Adrenal gland (tissue), 12 donors: Measurements from ENCODE around the gene AKR1C8. TPM values are rescaled to one million over a fixed set of nuclear protein-coding genes. Genes with fewer than 3 reads are reported as not detected.
"Not testable (repeated sequence)": the region's sequence is repeated elsewhere in the genome, so short reads cannot be mapped to it uniquely, and the experiment has no call there.

Experiments used
- DNase-seq, 7 donors: peaks; one replicate each; pipeline ENCODE4 v3.0.0-alpha.2; 2019 to 2020
- H3K27ac ChIP-seq, 5 donors: fragments of 200-600 bp; sonication (generic) in 4 of 5; 1 replicate in 3 of 5; 2 replicates in 2 of 5; pipeline versions ENCODE4 v1.5.1 to v1.8.0; 2016 to 2020; ENCODE audit warnings: mild to moderate bottlenecking in 1 of 5
- H3K27me3 ChIP-seq: fragments of 200-600 bp; 2 replicates; pipeline ENCODE4 v1.8.0; 2021
- H3K36me3 ChIP-seq, 2 donors: fragments of 200-600 bp; replicated peaks in 1 of 2; 1 replicate in 1 of 2; 2 replicates in 1 of 2; pipeline versions ENCODE4 v1.5.1 to v1.8.0; 2018 to 2022
- H3K4me1 ChIP-seq, 2 donors: fragments of 200-600 bp; replicated peaks in 1 of 2; 1 replicate in 1 of 2; 2 replicates in 1 of 2; pipeline versions ENCODE4 v1.5.1 to v1.8.0; 2018 to 2021
- H3K4me3 ChIP-seq, 4 donors: fragments of 200-600 bp; sonication (generic) in 3 of 4; one replicate each; pipeline ENCODE4 v1.5.1; 2016 to 2018
- H3K9me3 ChIP-seq, 3 donors: fragments of 200-600 bp; sonication (generic) in 1 of 3; replicated peaks in 1 of 3; 1 replicate in 2 of 3; 2 replicates in 1 of 3; pipeline versions ENCODE4 v1.5.1 to v1.8.0; 2016 to 2021
- CTCF ChIP-seq, 6 experiments: fragments of 450-650 bp in 4 of 6; fragments of 200-600 bp in 2 of 6; sonication (generic) in 1 of 6; IDR thresholded peaks; 1 replicate in 5 of 6; 2 replicates in 1 of 6; pipeline versions ENCODE4 v1.5.1 to v1.8.0; 2016 to 2021; ENCODE audit warnings: antibody characterized with exemption in 6 of 6, mild to moderate bottlenecking in 2 of 6, moderate library complexity in 1 of 6
- POLR2A ChIP-seq, 2 donors: fragments of 450-650 bp; IDR thresholded peaks; one replicate each; pipeline ENCODE4 v1.6.1; 2017; ENCODE audit warnings: antibody characterized with exemption in 2 of 2, mild to moderate bottlenecking in 2 of 2, moderate library complexity in 1 of 2
- WGBS, 4 donors: extraction: QIAGEN DNeasy Blood & Tissue Kit in 2 of 4; methylation state at CpG; one replicate each; pipeline versions ENCODE4 v1.1.5 to v1.1.7; 2013 to 2017; 5-methylcytosine and 5-hydroxymethylcytosine counted together
- intact Hi-C, 2 donors: fragments of 100-400 bp; cut with DNase I; formaldehyde crosslinking; loops; one replicate each; pipeline versions ENCODE4 v1.14.1 to v1.15.0; 2022 to 2023
- polyA plus RNA-seq, 3 donors: library from polyadenylated mRNA; stranded (reverse); fragments of 200-250 nt in 2 of 3; fragments of 350-450 nt in 1 of 3; fragmentation: Illumina TruSeq in 1 of 3; extraction: RNeasy Lipid Tissue Mini Kit (QIAGEN cat#74804) in 1 of 3; gene quantifications; one replicate each; pipeline ENCODE4 v1.2.3, GENCODE V29; 2013 to 2014
- total RNA-seq, 9 donors: library from RNA; depleted of rRNA in 4 of 9; stranded (reverse); fragments of >200 nt in 4 of 9; fragments of 120-200 nt in 1 of 9; fragmentation: NEBNext Ultra II Directional in 1 of 9; extraction: Animal tissue kit (Norgen Biotek cat#: 25700) in 1 of 9; gene quantifications; one replicate each; pipeline versions ENCODE4 v1.1.0 to v1.2.4, GENCODE V29; 2013 to 2023
- donor health status: healthy with polysubstance abuse.
- donor health status: Bipolar disorder and iron deficiency.
- donor health status: DM: yes; HTN: yes; CAD: no.
- donor health status: DM: no; HTN: no; CAD: no.
- donor health status: DM: no; HTN: no; CAD: no.
- donor health status: DM: yes; HTN: yes; CAD: no.

Gene AKR1C8
- total and polyA plus RNA-seq, 12 donors: not detected

- H3K9me3 ChIP-seq: no peaks in the 10 kb centered on the region
- TF ChIP-seq POLR2A (IDR thresholded peaks at IDR 0.05) (no peak), CTCF (IDR thresholded peaks at IDR 0.05) (no peak)
- DNase-seq: no peak
- intact Hi-C loops: no loop called here
- WGBS, 4 donors: 64 to 84% (median 72%) methylated on average over 5 of the region's 5 CpGs
- H3K27ac ChIP-seq: no peak overlapping the region
- H3K4me1 ChIP-seq: no peaks in the 10 kb centered on the region
- H3K36me3 ChIP-seq: no peaks in the 10 kb centered on the region
- no peaks in the 10 kb centered on the region for H3K27me3 ChIP-seq
- H3K4me3 ChIP-seq: no peak overlapping the region
These were observed 41.8 kb downstream of the AKR1C8 start for GRCh38 chr10:5143137-5143536.

GRCh38 chr10:5142199-5142598, 42.8 kb downstream of the AKR1C8 start:
- 53 to 67% (median 60%) methylated on average over 4 of the region's 4 CpGs for WGBS, 4 donors
- no peak for DNase-seq
- no peaks in the 10 kb centered on the region for H3K4me1 ChIP-seq
- no peak overlapping the region for H3K27ac ChIP-seq
- no peak overlapping the region for H3K4me3 ChIP-seq
- no peaks in the 10 kb centered on the region for H3K36me3 ChIP-seq
- H3K9me3 ChIP-seq: no peaks in the 10 kb centered on the region
- intact Hi-C loops: no loop called here
- no peak for TF ChIP-seq POLR2A (IDR thresholded peaks at IDR 0.05)
- no peak for TF ChIP-seq CTCF (IDR thresholded peaks at IDR 0.05)
- H3K27me3 ChIP-seq: no peaks in the 10 kb centered on the region

GRCh38 chr10:5137699-5138098, 47.3 kb downstream of the AKR1C8 start:
- 32 to 38% (median 34%) methylated on average over 4 of the region's 4 CpGs for WGBS, 4 donors
- H3K27ac ChIP-seq, DNase-seq, H3K9me3 ChIP-seq, H3K4me3 ChIP-seq, H3K4me1 ChIP-seq, intact Hi-C loops, H3K36me3 ChIP-seq, H3K27me3 ChIP-seq: not testable (repeated sequence)

- intact Hi-C loops: no loop called here
- no peak for DNase-seq
- Histone ChIP-seq H3K27ac (no peak overlapping the region), H3K27me3 (no peaks in the 10 kb centered on the region), H3K4me3 (no peak overlapping the region), H3K36me3 (no peaks in the 10 kb centered on the region), H3K9me3 (no peaks in the 10 kb centered on the region), H3K4me1 (no peaks in the 10 kb centered on the region)
- no peak for TF ChIP-seq CTCF (IDR thresholded peaks at IDR 0.05)
- no peak for TF ChIP-seq POLR2A (IDR thresholded peaks at IDR 0.05)
- WGBS, 4 donors: 82 to 88% (median 85%) methylated on average over 1 of the region's 1 CpG
These were observed 48.4 kb downstream of the AKR1C8 start for GRCh38 chr10:5136468-5137087.

- no peaks in the 10 kb centered on the region for H3K36me3 ChIP-seq
- 52 to 67% (median 59%) methylated on average over 2 of the region's 2 CpGs for WGBS, 4 donors
- no peaks in the 10 kb centered on the region for H3K4me1 ChIP-seq
- no peak for DNase-seq
- no peak overlapping the region for H3K27ac ChIP-seq
- intact Hi-C loops: no loop called here
- H3K9me3 ChIP-seq: no peaks in the 10 kb centered on the region
- no peak overlapping the region for H3K4me3 ChIP-seq
- H3K27me3 ChIP-seq: no peaks in the 10 kb centered on the region
- TF ChIP-seq CTCF (IDR thresholded peaks at IDR 0.05) (no peak), POLR2A (IDR thresholded peaks at IDR 0.05) (no peak)
These were observed 49.4 kb downstream of the AKR1C8 start for GRCh38 chr10:5135581-5135980.
